Measurements from ENCODE around the gene AK4. TPM values are rescaled to one million over a fixed set of nuclear protein-coding genes. Genes with fewer than 3 reads are reported as not detected.
A peak's percentile ranks its signal among the peaks of the same experiment; 100 is the strongest.

Gene AK4
- total and polyA plus RNA-seq, 2 donors from 2014 or later: 47.6 to 131 TPM

- TF ChIP-seq CTCF (IDR thresholded peaks at IDR 0.05; ENCODE audit: borderline replicate concordance, extremely low read depth, insufficient read depth): no peak
- no peak for DNase-seq
- FAIRE-seq: no peak
- H3K4me1 ChIP-seq (ENCODE audit: control insufficient read depth in 2 of 3, insufficient read depth in 2 of 3, low read depth in 1 of 3, low read length in 3 of 3): peaks cover 0 to 14% (median 8%) of the 10 kb centered on the region in 3 donors
- H3K9ac ChIP-seq (ENCODE audit: low read length in 3 of 3): no peak overlapping the region
- no peaks in the 10 kb centered on the region for H3K36me3 ChIP-seq (ENCODE audit: control insufficient read depth in 2 of 3, insufficient read depth in 3 of 3, low read length in 3 of 3)
- H3K9me3 ChIP-seq (ENCODE audit: control insufficient read depth in 2 of 3, insufficient read depth in 1 of 3, low read length in 3 of 3): no peaks in the 10 kb centered on the region
- H3K27ac ChIP-seq (ENCODE audit: low read depth in 2 of 2, low read length in 2 of 2): no peak overlapping the region
- intact Hi-C loops (cut with DNase I): no loop called here
- no peak overlapping the region for H3K4me3 ChIP-seq (ENCODE audit: low read length in 3 of 3)
- no peaks in the 10 kb centered on the region for H3K27me3 ChIP-seq (ENCODE audit: control insufficient read depth, insufficient read depth, low read length)
Measured at GRCh38 chr1:65167586-65168242, 19.7 kb downstream of the AK4 start.

DNA sequence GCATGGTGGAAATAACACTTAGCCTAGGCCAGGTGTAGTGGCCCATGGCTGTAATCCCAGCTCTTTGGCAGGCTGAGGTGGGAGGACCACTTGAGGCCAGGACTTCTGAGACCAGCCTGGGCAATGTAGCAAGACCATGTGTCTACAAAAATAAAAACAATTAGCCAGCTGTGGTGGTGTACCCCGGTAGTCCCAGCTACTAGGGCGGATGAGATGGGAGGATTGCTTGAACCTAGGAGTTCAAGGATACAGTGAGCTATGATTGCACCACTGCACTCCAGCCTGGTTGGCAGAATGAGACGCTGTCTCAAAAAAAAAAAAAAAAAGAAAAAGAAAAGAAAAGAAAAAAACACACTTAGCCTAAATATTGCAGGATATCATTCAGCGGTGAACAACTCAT, 20.9 kb downstream of the AK4 start:
- no peak for DNase-seq
- no peak overlapping the region for H3K4me3 ChIP-seq (ENCODE audit: low read length in 3 of 3)
- no peak for TF ChIP-seq CTCF (IDR thresholded peaks at IDR 0.05; ENCODE audit: borderline replicate concordance, extremely low read depth, insufficient read depth)
- no peaks in the 10 kb centered on the region for H3K9me3 ChIP-seq (ENCODE audit: control insufficient read depth in 2 of 3, insufficient read depth in 1 of 3, low read length in 3 of 3)
- intact Hi-C loops (cut with DNase I): no loop called here
- no peak overlapping the region for H3K9ac ChIP-seq (ENCODE audit: low read length in 3 of 3)
- H3K4me1 ChIP-seq (ENCODE audit: control insufficient read depth in 2 of 3, insufficient read depth in 2 of 3, low read depth in 1 of 3, low read length in 3 of 3): peaks cover 0 to 8% (median 5%) of the 10 kb centered on the region in 3 donors
- no peaks in the 10 kb centered on the region for H3K36me3 ChIP-seq (ENCODE audit: control insufficient read depth in 2 of 3, insufficient read depth in 3 of 3, low read length in 3 of 3)
- H3K27ac ChIP-seq (ENCODE audit: low read depth in 2 of 2, low read length in 2 of 2): peak overlapping the region in 1 of 2 donors; percentile 13
- H3K27me3 ChIP-seq (ENCODE audit: control insufficient read depth, insufficient read depth, low read length): no peaks in the 10 kb centered on the region
- no peak for FAIRE-seq

- DNase-seq: peak in 1 of 5 donors; percentile 69
- Histone ChIP-seq H3K9me3 (ENCODE audit: control insufficient read depth in 2 of 3, insufficient read depth in 1 of 3, low read length in 3 of 3) (no peaks in the 10 kb centered on the region), H3K4me1 (ENCODE audit: control insufficient read depth in 2 of 3, insufficient read depth in 2 of 3, low read depth in 1 of 3, low read length in 3 of 3) (peaks cover 0 to 5% (median 4%) of the 10 kb centered on the region in 3 donors), H3K4me3 (ENCODE audit: low read length in 3 of 3) (peak overlapping the region in 1 of 3 donors; percentile 18), H3K36me3 (ENCODE audit: control insufficient read depth in 2 of 3, insufficient read depth in 3 of 3, low read length in 3 of 3) (no peaks in the 10 kb centered on the region), H3K27ac (ENCODE audit: low read depth in 2 of 2, low read length in 2 of 2) (peak overlapping the region; percentile 16 to 52), H3K9ac (ENCODE audit: low read length in 3 of 3) (peak overlapping the region in 1 of 3 donors; percentile 41), H3K27me3 (ENCODE audit: control insufficient read depth, insufficient read depth, low read length) (no peaks in the 10 kb centered on the region)
- no peak for FAIRE-seq
- TF ChIP-seq CTCF (IDR thresholded peaks at IDR 0.05; ENCODE audit: borderline replicate concordance, extremely low read depth, insufficient read depth): no peak
- intact Hi-C loops (cut with DNase I): no loop called here
Measured at GRCh38 chr1:65170511-65171142, 22.6 kb downstream of the AK4 start.

Measured in kidney (tissue), 14 donors.